ENCODE results near the gene NKX1-2. TPM values are rescaled to one million over a fixed set of nuclear protein-coding genes. Genes with fewer than 3 reads are reported as not detected.

Gene NKX1-2
- total and polyA plus RNA-seq, 2 donors from 2014 or later: not detected

DNA sequence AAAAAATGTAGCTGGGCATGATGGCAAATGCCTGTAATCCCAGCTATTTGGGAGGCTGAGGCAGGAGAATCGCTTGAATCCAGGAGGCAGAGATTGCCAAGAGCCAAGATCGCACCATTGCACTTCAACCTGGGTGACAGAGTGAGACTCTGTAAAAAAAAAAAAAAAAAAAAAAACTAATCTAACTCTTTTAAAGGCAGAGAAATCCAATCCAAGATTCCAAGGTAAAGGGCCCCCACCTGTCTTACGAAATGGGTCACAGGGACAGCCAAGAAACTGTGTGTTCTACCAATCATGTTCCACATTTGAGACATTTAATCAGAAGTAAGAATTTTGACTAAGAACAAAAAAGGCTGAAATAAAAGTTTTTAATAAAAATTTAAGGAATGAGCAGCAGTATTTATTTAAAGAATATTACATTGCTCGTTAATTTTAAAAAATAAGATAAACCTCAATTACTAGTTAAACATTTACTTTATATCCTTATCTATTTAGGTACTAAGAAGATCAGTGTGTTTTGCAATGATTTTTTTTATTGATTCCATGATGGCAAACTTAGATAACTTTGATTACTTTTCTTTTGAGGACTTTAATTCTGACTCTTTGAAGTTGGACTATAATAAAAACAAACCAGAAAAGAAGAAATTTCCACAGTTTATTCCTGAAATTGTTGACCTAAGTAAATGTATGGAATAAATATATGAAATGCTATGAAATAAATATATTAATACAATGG is 24.4 kb downstream of the NKX1-2 start:
- no peak overlapping the region for H3K27ac ChIP-seq (ENCODE audit: low read depth in 2 of 2, low read length in 2 of 2)
- FAIRE-seq (no peak), DNase-seq (no peak)
- H3K36me3 ChIP-seq (ENCODE audit: control insufficient read depth in 2 of 3, insufficient read depth in 3 of 3, low read length in 3 of 3): no peaks in the 10 kb centered on the region
- H3K4me1 ChIP-seq (ENCODE audit: control insufficient read depth in 2 of 3, insufficient read depth in 2 of 3, low read depth in 1 of 3, low read length in 3 of 3): no peaks in the 10 kb centered on the region
- TF ChIP-seq, protein P1, sequence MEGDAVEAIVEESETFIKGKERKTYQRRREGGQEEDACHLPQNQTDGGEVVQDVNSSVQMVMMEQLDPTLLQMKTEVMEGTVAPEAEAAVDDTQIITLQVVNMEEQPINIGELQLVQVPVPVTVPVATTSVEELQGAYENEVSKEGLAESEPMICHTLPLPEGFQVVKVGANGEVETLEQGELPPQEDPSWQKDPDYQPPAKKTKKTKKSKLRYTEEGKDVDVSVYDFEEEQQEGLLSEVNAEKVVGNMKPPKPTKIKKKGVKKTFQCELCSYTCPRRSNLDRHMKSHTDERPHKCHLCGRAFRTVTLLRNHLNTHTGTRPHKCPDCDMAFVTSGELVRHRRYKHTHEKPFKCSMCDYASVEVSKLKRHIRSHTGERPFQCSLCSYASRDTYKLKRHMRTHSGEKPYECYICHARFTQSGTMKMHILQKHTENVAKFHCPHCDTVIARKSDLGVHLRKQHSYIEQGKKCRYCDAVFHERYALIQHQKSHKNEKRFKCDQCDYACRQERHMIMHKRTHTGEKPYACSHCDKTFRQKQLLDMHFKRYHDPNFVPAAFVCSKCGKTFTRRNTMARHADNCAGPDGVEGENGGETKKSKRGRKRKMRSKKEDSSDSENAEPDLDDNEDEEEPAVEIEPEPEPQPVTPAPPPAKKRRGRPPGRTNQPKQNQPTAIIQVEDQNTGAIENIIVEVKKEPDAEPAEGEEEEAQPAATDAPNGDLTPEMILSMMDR (IDR thresholded peaks at IDR 0.05; ENCODE audit: borderline replicate concordance, extremely low read depth, insufficient read depth): no peak
- H3K9me3 ChIP-seq (ENCODE audit: control insufficient read depth in 2 of 3, insufficient read depth in 1 of 3, low read length in 3 of 3): no peaks in the 10 kb centered on the region
- intact Hi-C loops (cut with DNase I): no loop called here
- no peak overlapping the region for H3K9ac ChIP-seq (ENCODE audit: low read length in 3 of 3)
- no peak overlapping the region for H3K4me3 ChIP-seq (ENCODE audit: low read length in 3 of 3)
- H3K27me3 ChIP-seq (ENCODE audit: control insufficient read depth, insufficient read depth, low read length): no peaks in the 10 kb centered on the region

DNA sequence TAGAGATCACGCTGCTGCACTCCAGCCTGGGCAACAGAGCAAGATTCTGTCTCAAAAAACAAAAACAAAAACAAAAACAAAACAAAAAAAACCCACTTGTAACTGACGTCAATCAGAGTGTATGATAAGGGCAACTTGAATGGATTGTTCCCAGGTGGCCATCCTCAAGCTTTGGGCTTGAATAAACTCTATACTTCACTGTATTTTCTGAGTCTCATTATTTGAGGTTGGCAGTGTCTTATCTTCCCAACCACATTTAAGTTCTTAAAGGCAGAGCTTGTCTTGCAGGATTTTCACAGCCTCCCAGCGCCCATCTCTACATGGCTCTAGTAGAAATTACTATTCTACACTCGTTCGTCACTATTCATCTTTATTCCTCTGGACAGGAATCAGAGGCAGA is 26.0 kb downstream of the NKX1-2 start:
- intact Hi-C loops (cut with DNase I): no loop called here
- H3K27me3 ChIP-seq (ENCODE audit: control insufficient read depth, insufficient read depth, low read length): no peaks in the 10 kb centered on the region
- no peaks in the 10 kb centered on the region for H3K36me3 ChIP-seq (ENCODE audit: control insufficient read depth in 2 of 3, insufficient read depth in 3 of 3, low read length in 3 of 3)
- TF ChIP-seq, protein P1 (IDR thresholded peaks at IDR 0.05; ENCODE audit: borderline replicate concordance, extremely low read depth, insufficient read depth): no peak
- H3K4me1 ChIP-seq (ENCODE audit: control insufficient read depth in 2 of 3, insufficient read depth in 2 of 3, low read depth in 1 of 3, low read length in 3 of 3): no peaks in the 10 kb centered on the region
- FAIRE-seq (no peak), DNase-seq (no peak)
- no peaks in the 10 kb centered on the region for H3K9me3 ChIP-seq (ENCODE audit: control insufficient read depth in 2 of 3, insufficient read depth in 1 of 3, low read length in 3 of 3)
- H3K27ac ChIP-seq (ENCODE audit: low read depth in 2 of 2, low read length in 2 of 2): no peak overlapping the region
- H3K9ac ChIP-seq (ENCODE audit: low read length in 3 of 3): no peak overlapping the region
- H3K4me3 ChIP-seq (ENCODE audit: low read length in 3 of 3): no peak overlapping the region

DNA sequence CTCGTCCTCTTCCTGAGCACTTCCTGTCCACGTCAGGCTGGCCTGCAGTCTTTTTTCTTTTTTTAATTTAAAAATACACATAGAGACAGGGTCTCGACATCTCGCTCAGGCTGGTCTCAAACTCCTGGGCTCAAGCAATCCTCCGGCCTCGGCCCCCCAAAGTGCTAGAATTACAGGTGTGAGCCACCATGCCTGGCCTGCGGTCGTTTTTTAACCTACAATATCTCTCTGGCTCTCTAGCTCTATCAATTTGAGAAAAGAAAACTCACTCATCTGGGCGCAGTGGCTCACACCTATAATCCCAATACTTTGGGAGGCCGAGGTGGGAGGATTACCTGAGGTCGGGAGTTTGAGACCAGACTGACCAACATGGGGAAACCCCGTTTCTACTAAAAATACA is 27.1 kb downstream of the NKX1-2 start:
- TF ChIP-seq, protein P1 (IDR thresholded peaks at IDR 0.05; ENCODE audit: borderline replicate concordance, extremely low read depth, insufficient read depth): no peak
- no peaks in the 10 kb centered on the region for H3K9me3 ChIP-seq (ENCODE audit: control insufficient read depth in 2 of 3, insufficient read depth in 1 of 3, low read length in 3 of 3)
- intact Hi-C loops (cut with DNase I): no loop called here
- H3K27me3 ChIP-seq (ENCODE audit: control insufficient read depth, insufficient read depth, low read length): no peaks in the 10 kb centered on the region
- H3K4me3 ChIP-seq (ENCODE audit: low read length in 3 of 3): no peak overlapping the region
- H3K4me1 ChIP-seq (ENCODE audit: control insufficient read depth in 2 of 3, insufficient read depth in 2 of 3, low read depth in 1 of 3, low read length in 3 of 3): peaks cover 0 to 3% (median 0%) of the 10 kb centered on the region in 3 donors
- no peak overlapping the region for H3K9ac ChIP-seq (ENCODE audit: low read length in 3 of 3)
- FAIRE-seq (no peak), DNase-seq (no peak)
- H3K27ac ChIP-seq (ENCODE audit: low read depth in 2 of 2, low read length in 2 of 2): no peak overlapping the region
- H3K36me3 ChIP-seq (ENCODE audit: control insufficient read depth in 2 of 3, insufficient read depth in 3 of 3, low read length in 3 of 3): no peaks in the 10 kb centered on the region
